T1000 (cell line): Measurements from ENCODE around the gene GRHPR.
"Not testable (repeated sequence)": the region's sequence is repeated elsewhere in the genome, so short reads cannot be mapped to it uniquely, and the experiment has no call there.

Source experiments
- DNase-seq: peaks from one replicate; lab custom pipeline; 2025; ENCODE audit warnings: mixed read lengths; lab: John Stamatoyannopoulos, UW

Gene GRHPR

GRCh38 chr9:37422289-37423104 is at the start of gene GRHPR:
Gene GRHPR, plus strand, starts transcription at chr9:37422696. Its CDS starts 55 bp downstream, at chr9:37422751.
- peak; percentile 43 for DNase-seq

GRCh38 chr9:37372839-37373238 is 49.7 kb upstream of the GRHPR start:
- no peak for DNase-seq

GRCh38 chr9:37373621-37374020 is 48.9 kb upstream of the GRHPR start:
- DNase-seq = no peak

- DNase-seq = no peak
Measured at GRCh38 chr9:37374892-37375291, 47.6 kb upstream of the GRHPR start.

GRCh38 chr9:37377688-37378612 is 44.5 kb upstream of the GRHPR start:
- no peak for DNase-seq

- no peak for DNase-seq
Measured at GRCh38 chr9:37378613-37379004, 43.9 kb upstream of the GRHPR start.

- no peak for DNase-seq
Measured at GRCh38 chr9:37379835-37380234, 42.7 kb upstream of the GRHPR start.

GRCh38 chr9:37380570-37380969 is 41.9 kb upstream of the GRHPR start:
- DNase-seq = no peak

- DNase-seq = no peak
Measured at GRCh38 chr9:37381094-37381741, 41.3 kb upstream of the GRHPR start.

GRCh38 chr9:37382161-37382981 is 40.1 kb upstream of the GRHPR start:
- no peak for DNase-seq

- no peak for DNase-seq
Measured at GRCh38 chr9:37382982-37383357, 39.5 kb upstream of the GRHPR start.

GRCh38 chr9:37383393-37383792 is 39.1 kb upstream of the GRHPR start:
- DNase-seq = no peak

GRCh38 chr9:37383876-37384746 is 38.4 kb upstream of the GRHPR start:
- DNase-seq = no peak

GRCh38 chr9:37385286-37385685 is 37.2 kb upstream of the GRHPR start:
- DNase-seq = no peak

GRCh38 chr9:37386988-37387387 is 35.5 kb upstream of the GRHPR start:
- no peak for DNase-seq

- no peak for DNase-seq
Measured at GRCh38 chr9:37390759-37391158, 31.7 kb upstream of the GRHPR start.

GRCh38 chr9:37392272-37392671 is 30.2 kb upstream of the GRHPR start:
- DNase-seq = no peak

- no peak for DNase-seq
Measured at GRCh38 chr9:37395229-37395628, 27.3 kb upstream of the GRHPR start.

- no peak for DNase-seq
Measured at GRCh38 chr9:37395663-37396062, 26.8 kb upstream of the GRHPR start.

- DNase-seq = not testable (repeated sequence)
Measured at GRCh38 chr9:37397948-37398347, 24.5 kb upstream of the GRHPR start.
